HFF-Myc (cell line): Measurements from ENCODE around the gene ATP2C2.

ENCODE experiments used
- DNase-seq: peaks from one replicate; pipeline ENCODE4 v3.0.0-alpha.2; 2011; ENCODE audit warnings: low read depth; ENCODE audit errors: extremely low read depth
- H3K4me3 ChIP-seq: replicated peaks from 2 replicates; pipeline ENCODE4 v1.5.1; 2011; ENCODE audit warnings: low read depth, mild to moderate bottlenecking, control low read depth, low read length
- CTCF ChIP-seq: IDR thresholded peaks from 2 replicates; pipeline ENCODE4 v1.5.1; 2012; ENCODE audit warnings: mild to moderate bottlenecking, low read depth, low read length, control low read depth; ENCODE audit errors: missing control alignments

ATP2C2 gene

GRCh38 chr16:84479716-84480450 is 111.5 kb downstream of the ATP2C2 start:
- no peak for TF ChIP-seq CTCF
- no peak overlapping the region for H3K4me3 ChIP-seq
- no peak for DNase-seq

GRCh38 chr16:84481051-84481735 is 112.9 kb downstream of the ATP2C2 start:
- no peak overlapping the region for H3K4me3 ChIP-seq
- DNase-seq: no peak
- no peak for TF ChIP-seq CTCF

GRCh38 chr16:84482001-84482891 is 113.9 kb downstream of the ATP2C2 start:
- DNase-seq: no peak
- TF ChIP-seq CTCF: no peak
- H3K4me3 ChIP-seq: no peak overlapping the region

- no peak for TF ChIP-seq CTCF
- no peak for DNase-seq
- H3K4me3 ChIP-seq: no peak overlapping the region
Observed at GRCh38 chr16:84482951-84483881, 114.9 kb downstream of the ATP2C2 start.

- no peak for TF ChIP-seq CTCF
- no peak for DNase-seq
- H3K4me3 ChIP-seq: no peak overlapping the region
Observed at GRCh38 chr16:84483882-84484565, 115.7 kb downstream of the ATP2C2 start.
